ENCODE results near the gene PCNP.

PCNP gene

GRCh38 chr3:101642441-101642840 lies 68.5 kb downstream of the PCNP start:
- DNase-seq (ENCODE audit: low read depth, low spot score): no peak
- no peak for TF ChIP-seq FOXP2 (optimal IDR thresholded peaks at IDR 0.05; ENCODE audit: control extremely low read depth, extremely low read length, insufficient read depth)
- TF ChIP-seq EZH2 (IDR thresholded peaks at IDR 0.05): no peak
- no peak for TF ChIP-seq POLR2AphosphoS5 (IDR thresholded peaks at IDR 0.05; ENCODE audit: borderline replicate concordance, low read depth, low read length)
- H3K9me3 ChIP-seq (ENCODE audit: low read depth, low read length): no peaks in the 10 kb centered on the region
- H3K27ac ChIP-seq: no peak overlapping the region
- no peak overlapping the region for H3K4me3 ChIP-seq
- H3K9ac ChIP-seq (ENCODE audit: insufficient read length): no peak overlapping the region
- H3K36me3 ChIP-seq (ENCODE audit: insufficient read depth, low read length): no peaks in the 10 kb centered on the region; the same call in 1 of the 2 replicates

- DNase-seq (ENCODE audit: low read depth, low spot score): no peak
- H3K4me3 ChIP-seq: no peak overlapping the region
- no peak overlapping the region for H3K27ac ChIP-seq
- no peaks in the 10 kb centered on the region for H3K9me3 ChIP-seq (ENCODE audit: low read depth, low read length)
- H3K36me3 ChIP-seq (ENCODE audit: insufficient read depth, low read length): peaks cover 2% of the 10 kb centered on the region
- no peak overlapping the region for H3K9ac ChIP-seq (ENCODE audit: insufficient read length)
- TF ChIP-seq EZH2 (IDR thresholded peaks at IDR 0.05): no peak
- TF ChIP-seq POLR2AphosphoS5 (IDR thresholded peaks at IDR 0.05; ENCODE audit: borderline replicate concordance, low read depth, low read length): no peak
- no peak for TF ChIP-seq FOXP2 (optimal IDR thresholded peaks at IDR 0.05; ENCODE audit: control extremely low read depth, extremely low read length, insufficient read depth)
Observed at GRCh38 chr3:101643009-101643844, 69.2 kb downstream of the PCNP start.
